Thyroid gland (tissue), 4 donors: ENCODE results near the gene QRFPR.

Experiments used
- POLR2A ChIP-seq, 2 donors: fragments of 450-650 bp; IDR thresholded peaks; one replicate each; pipeline ENCODE4 v1.6.1; 2017; ENCODE audit warnings: antibody characterized with exemption in 2 of 2, mild to moderate bottlenecking in 2 of 2, moderate library complexity in 1 of 2
- TF ChIP-seq, protein P1 (sequence below), 6 experiments: fragments of 200-600 bp in 3 of 6; fragments of 450-650 bp in 3 of 6; sonication (generic) in 3 of 6; IDR thresholded peaks; one replicate each; pipeline ENCODE4 v1.5.1; 2016 to 2019; ENCODE audit warnings: antibody characterized with exemption in 6 of 6, mild to moderate bottlenecking in 2 of 6, inconsistent platforms in 1 of 6, moderate library complexity in 1 of 6

DNA sequence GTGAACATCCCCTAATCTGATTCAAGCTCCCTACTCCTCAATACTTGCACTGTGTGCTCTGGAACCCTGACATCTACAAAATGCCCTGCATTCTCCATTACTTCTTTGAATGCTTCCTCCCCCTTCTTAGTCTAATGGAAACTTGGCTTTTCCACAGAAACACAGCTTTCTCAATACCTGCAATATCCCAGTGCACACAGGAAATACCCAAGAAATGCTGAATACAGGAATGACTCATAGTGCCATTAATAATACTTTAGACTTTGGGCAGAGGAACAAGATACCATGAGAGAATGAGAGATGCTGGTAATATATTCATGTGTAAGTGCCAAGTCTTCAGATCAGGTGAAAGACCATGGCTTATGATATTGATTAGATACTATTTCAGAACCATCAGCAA lies 5.6 kb downstream of the QRFPR start:
- TF ChIP-seq, protein P1, sequence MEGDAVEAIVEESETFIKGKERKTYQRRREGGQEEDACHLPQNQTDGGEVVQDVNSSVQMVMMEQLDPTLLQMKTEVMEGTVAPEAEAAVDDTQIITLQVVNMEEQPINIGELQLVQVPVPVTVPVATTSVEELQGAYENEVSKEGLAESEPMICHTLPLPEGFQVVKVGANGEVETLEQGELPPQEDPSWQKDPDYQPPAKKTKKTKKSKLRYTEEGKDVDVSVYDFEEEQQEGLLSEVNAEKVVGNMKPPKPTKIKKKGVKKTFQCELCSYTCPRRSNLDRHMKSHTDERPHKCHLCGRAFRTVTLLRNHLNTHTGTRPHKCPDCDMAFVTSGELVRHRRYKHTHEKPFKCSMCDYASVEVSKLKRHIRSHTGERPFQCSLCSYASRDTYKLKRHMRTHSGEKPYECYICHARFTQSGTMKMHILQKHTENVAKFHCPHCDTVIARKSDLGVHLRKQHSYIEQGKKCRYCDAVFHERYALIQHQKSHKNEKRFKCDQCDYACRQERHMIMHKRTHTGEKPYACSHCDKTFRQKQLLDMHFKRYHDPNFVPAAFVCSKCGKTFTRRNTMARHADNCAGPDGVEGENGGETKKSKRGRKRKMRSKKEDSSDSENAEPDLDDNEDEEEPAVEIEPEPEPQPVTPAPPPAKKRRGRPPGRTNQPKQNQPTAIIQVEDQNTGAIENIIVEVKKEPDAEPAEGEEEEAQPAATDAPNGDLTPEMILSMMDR (IDR thresholded peaks at IDR 0.05): no peak
- no peak for TF ChIP-seq POLR2A (IDR thresholded peaks at IDR 0.05)
